OCI-LY7 (cell line): ENCODE results near the gene HSPBP1. TPM values are rescaled to one million over a fixed set of nuclear protein-coding genes. Genes with fewer than 3 reads are reported as not detected.
A peak's percentile ranks its signal among the peaks of the same experiment; 100 is the strongest.

Experiments used
- BruUV-seq: library from RNA; stranded (reverse); fragments of 400-500 nt; replicated peaks from 2 replicates; lab custom pipeline; 2021; lab: Mats Ljungman, UMichigan
- CTCF ChIA-PET: fragments of 300-600 bp; sonication (Branson Sonifier 250); formaldehyde crosslinking; loops from one replicate; lab custom pipeline; 2022; ENCODE audit warnings: antibody characterized with exemption; ENCODE audit not compliant: unreplicated experiment; lab: Charles Lee
- POLR2A ChIA-PET: fragments of 300-600 bp; sonication (Branson Sonifier 250); formaldehyde crosslinking; loops from one replicate; lab custom pipeline; 2022; ENCODE audit warnings: antibody characterized with exemption; lab: Charles Lee
- DNase-seq: peaks from one replicate; pipeline ENCODE4 v3.0.0-alpha.2; 2015; ENCODE audit warnings: low spot score
- H2AFZ ChIP-seq: fragments of 200-600 bp; sonication (generic), shearing (Covaris generic); 2 replicates; pipeline ENCODE4 v1.6.1; 2014; ENCODE audit warnings: mild to moderate bottlenecking, antibody characterized with exemption, low read length, moderate library complexity
- H3K27ac ChIP-seq: fragments of 200-600 bp; sonication (generic); 2 replicates; pipeline ENCODE4 v1.5.1; 2014; ENCODE audit warnings: mixed run types, low read depth, mild to moderate bottlenecking, moderate library complexity, low read length, inconsistent platforms; ENCODE audit not compliant: poor library complexity, severe bottlenecking
- H3K36me3 ChIP-seq: fragments of 200-600 bp; sonication (generic); 2 replicates; pipeline ENCODE4 v1.6.1; 2014; ENCODE audit warnings: mild to moderate bottlenecking, antibody characterized with exemption, low read length, moderate library complexity, mixed read lengths; ENCODE audit not compliant: insufficient read depth
- H3K4me1 ChIP-seq: fragments of 200-600 bp; sonication (generic); 2 replicates; pipeline ENCODE4 v1.5.1; 2014; ENCODE audit warnings: mild to moderate bottlenecking, low read length; ENCODE audit not compliant: insufficient read depth, poor library complexity, severe bottlenecking
- H3K4me2 ChIP-seq: fragments of 200-600 bp; sonication (generic); 2 replicates; pipeline ENCODE4 v1.6.1; 2014; ENCODE audit warnings: mild to moderate bottlenecking, low read length
- H3K4me3 ChIP-seq: fragments of 200-600 bp; sonication (generic); 2 replicates; pipeline ENCODE4 v1.5.1; 2014; ENCODE audit warnings: mild to moderate bottlenecking, low read depth, low read length; ENCODE audit not compliant: poor library complexity, severe bottlenecking
- H3K79me2 ChIP-seq: fragments of 200-600 bp; sonication (generic); 2 replicates; pipeline ENCODE4 v1.6.1; 2016; ENCODE audit warnings: low read depth, mild to moderate bottlenecking, low read length, moderate library complexity, mixed read lengths; ENCODE audit not compliant: insufficient read depth
- H3K9me2 ChIP-seq: fragments of 200-600 bp; sonication (generic); 2 replicates; pipeline ENCODE4 v1.6.1; 2016; ENCODE audit warnings: mild to moderate bottlenecking, low read length, mixed read lengths; ENCODE audit not compliant: insufficient read depth
- H3K9me3 ChIP-seq: fragments of 200-600 bp; sonication (generic); 2 replicates; pipeline ENCODE4 v1.6.1; 2014; ENCODE audit warnings: mild to moderate bottlenecking, mixed run types, low read length, mixed read lengths
- H4K20me1 ChIP-seq: fragments of 200-600 bp; sonication (generic); 2 replicates; pipeline ENCODE4 v1.6.1; 2014; ENCODE audit warnings: mild to moderate bottlenecking, antibody characterized with exemption, low read length, moderate library complexity, mixed read lengths; ENCODE audit not compliant: insufficient read depth
- EZH2phosphoT487 ChIP-seq: fragments of 200-600 bp; sonication (generic); IDR thresholded peaks from 2 replicates; pipeline ENCODE4 v1.6.1; 2018; ENCODE audit warnings: low read depth, borderline replicate concordance, mild to moderate bottlenecking, mixed run types, antibody characterized with exemption, low read length, moderate library complexity, mixed read lengths
- intact Hi-C: fragments of 100-400 bp; cut with micrococcal nuclease; formaldehyde crosslinking; loops from one replicate; pipeline ENCODE4 v1.10.0; 2022; ENCODE audit not compliant: unreplicated experiment
- total RNA-seq, 2 experiments: library from RNA; depleted of rRNA in 1 of 2; stranded (reverse); fragments of >200 nt in 1 of 2; shearing (Covaris generic) in 1 of 2; gene quantifications; 2 replicates each; pipeline ENCODE4 v1.2.3, GENCODE V29; 2014 to 2022
- TF ChIP-seq, protein P1 (sequence below): fragments of 200-600 bp; sonication (generic); conservative IDR thresholded peaks from 2 replicates; pipeline ENCODE4 v1.5.1; 2014; ENCODE audit warnings: mild to moderate bottlenecking, antibody characterized with exemption, low read length, moderate library complexity, mixed read lengths

Gene HSPBP1
- total RNA-seq, 2 experiments from 2014 or later = 38.7 to 41.3 TPM

DNA sequence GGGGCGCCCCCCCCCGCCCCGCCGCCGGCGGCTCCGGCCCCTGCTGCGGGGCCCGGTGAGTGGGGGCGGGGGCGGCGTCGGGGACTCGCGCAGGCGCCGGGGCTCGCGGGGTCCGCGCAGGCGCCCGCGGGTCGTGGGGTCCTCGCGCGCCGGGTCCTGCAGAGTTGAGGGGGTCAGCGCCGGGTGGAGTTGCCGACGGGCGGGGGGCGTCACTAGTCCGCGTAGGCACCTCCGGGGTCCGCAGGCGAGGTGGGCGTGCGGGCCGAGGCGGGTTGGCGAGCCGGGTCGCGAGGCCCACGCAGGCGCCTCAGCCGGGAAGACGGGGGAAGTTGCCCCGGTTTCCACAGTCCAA, 21.5 kb downstream of the HSPBP1 start:
- Histone ChIP-seq H3K27ac (peak overlapping the region; percentile 97), H3K79me2 (peaks cover 45% of the 10 kb centered on the region), H2AFZ (no peak overlapping the region), H3K36me3 (peaks cover 50% of the 10 kb centered on the region), H3K9me2 (no peaks in the 10 kb centered on the region), H4K20me1 (no peaks in the 10 kb centered on the region), H3K4me2 (peak overlapping the region; percentile 98; the same call in 1 of the 2 replicates), H3K9me3 (no peaks in the 10 kb centered on the region), H3K4me1 (peaks cover 42% of the 10 kb centered on the region), H3K4me3 (peak overlapping the region; percentile 78)
- ChIA-PET POLR2A (interaction anchor here (3.9 kb wide), 1 partner anchor 18 kb away, joined by 32 read pairs; no protein-coding TSS in a partner anchor), CTCF (no interaction called here)
- BruUV-seq = TSS peak; percentile 73
- intact Hi-C loops = loop anchor here (2.0 kb wide), 1 partner anchor 80 kb away; no protein-coding TSS in a partner anchor
- TF ChIP-seq, protein P1, sequence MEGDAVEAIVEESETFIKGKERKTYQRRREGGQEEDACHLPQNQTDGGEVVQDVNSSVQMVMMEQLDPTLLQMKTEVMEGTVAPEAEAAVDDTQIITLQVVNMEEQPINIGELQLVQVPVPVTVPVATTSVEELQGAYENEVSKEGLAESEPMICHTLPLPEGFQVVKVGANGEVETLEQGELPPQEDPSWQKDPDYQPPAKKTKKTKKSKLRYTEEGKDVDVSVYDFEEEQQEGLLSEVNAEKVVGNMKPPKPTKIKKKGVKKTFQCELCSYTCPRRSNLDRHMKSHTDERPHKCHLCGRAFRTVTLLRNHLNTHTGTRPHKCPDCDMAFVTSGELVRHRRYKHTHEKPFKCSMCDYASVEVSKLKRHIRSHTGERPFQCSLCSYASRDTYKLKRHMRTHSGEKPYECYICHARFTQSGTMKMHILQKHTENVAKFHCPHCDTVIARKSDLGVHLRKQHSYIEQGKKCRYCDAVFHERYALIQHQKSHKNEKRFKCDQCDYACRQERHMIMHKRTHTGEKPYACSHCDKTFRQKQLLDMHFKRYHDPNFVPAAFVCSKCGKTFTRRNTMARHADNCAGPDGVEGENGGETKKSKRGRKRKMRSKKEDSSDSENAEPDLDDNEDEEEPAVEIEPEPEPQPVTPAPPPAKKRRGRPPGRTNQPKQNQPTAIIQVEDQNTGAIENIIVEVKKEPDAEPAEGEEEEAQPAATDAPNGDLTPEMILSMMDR = no peak
- no peak for DNase-seq

DNA sequence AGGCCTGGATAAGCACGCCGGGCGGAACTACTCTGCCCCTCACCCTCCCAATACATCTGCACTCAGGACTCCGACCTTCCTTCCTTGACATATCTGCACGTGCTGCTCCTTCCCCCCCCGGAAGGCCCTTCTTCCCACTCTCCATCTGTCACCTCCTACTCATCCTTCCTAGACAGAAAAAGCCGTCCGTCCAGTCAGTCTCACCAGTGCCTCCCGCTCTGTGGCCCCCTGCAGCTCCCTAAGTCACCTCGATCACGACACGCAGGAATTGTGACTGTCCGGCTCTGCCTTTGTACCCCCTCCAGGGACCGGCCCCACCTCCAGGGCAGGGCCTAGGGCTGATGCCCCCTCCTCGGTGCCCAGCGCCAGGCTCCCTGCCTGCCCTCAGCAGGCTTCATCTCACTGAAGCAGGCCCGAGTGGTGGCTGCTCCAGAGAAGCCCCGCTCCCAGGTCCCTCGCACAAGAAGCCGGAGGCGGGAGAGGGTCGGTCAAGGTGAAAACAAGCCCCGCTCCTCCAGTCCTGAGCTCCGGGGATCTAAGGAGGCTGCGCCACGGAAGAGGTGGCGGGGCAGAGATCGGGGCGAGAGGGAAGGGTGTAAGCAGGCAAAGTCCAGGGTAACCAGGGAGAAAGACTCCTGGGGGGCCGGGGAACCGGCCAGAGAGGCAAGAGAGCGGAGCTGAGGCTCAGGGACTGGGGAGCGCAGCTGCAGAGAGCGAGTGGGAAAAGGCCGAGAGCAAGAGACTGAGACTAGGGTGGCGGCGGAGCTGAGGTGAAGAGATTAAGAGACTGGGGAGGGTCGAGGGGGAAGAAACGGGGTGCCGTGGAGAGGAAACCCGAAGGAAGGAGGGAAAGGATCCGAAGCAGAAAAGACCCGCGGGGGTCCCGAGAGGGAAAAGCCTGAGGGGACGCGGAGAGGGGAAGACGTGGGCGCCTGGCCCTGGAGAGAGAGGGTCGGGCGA, 22.2 kb downstream of the HSPBP1 start:
- Histone ChIP-seq H3K9me3 (no peaks in the 10 kb centered on the region), H2AFZ (no peak overlapping the region), H3K4me3 (peak overlapping the region; percentile 78), H3K4me2 (peak overlapping the region; percentile 98), H3K4me1 (peaks cover 47% of the 10 kb centered on the region), H3K36me3 (peaks cover 57% of the 10 kb centered on the region), H3K79me2 (peaks cover 52% of the 10 kb centered on the region), H3K9me2 (no peaks in the 10 kb centered on the region), H4K20me1 (no peaks in the 10 kb centered on the region), H3K27ac (peak overlapping the region; percentile 97)
- DNase-seq = peak; percentile 47
- POLR2A ChIA-PET = interaction anchor here (0.6 to 3.9 kb wide), 5 partner anchors 19 to 219 kb away, joined by 3 to 32 read pairs (median 4); partner anchors contain the start of genes HSPBP1 and ZNF628
- TF ChIP-seq, protein P1 = no peak
- TF ChIP-seq EZH2phosphoT487 = no peak
- no TSS peak for BruUV-seq
- CTCF ChIA-PET = no interaction called here
- intact Hi-C loops = loop anchor here (2.0 kb wide), 1 partner anchor 79 kb away; no protein-coding TSS in a partner anchor
